Upper lobe of left lung (tissue), 6 donors: ENCODE results near the gene CABLES1. TPM values are rescaled to one million over a fixed set of nuclear protein-coding genes. Genes with fewer than 3 reads are reported as not detected.

ENCODE experiments used
- ATAC-seq, 2 donors: fragments of 200-7000 bp; cut with Tn5 transposase; one replicate each; pipeline ENCODE4 v1.9.1; 2022; ENCODE audit warnings: mild to moderate bottlenecking in 2 of 2, moderate library complexity in 2 of 2; ENCODE audit not compliant: low FRiP score in 2 of 2
- DNase-seq, 2 donors: peaks; one replicate each; pipeline ENCODE4 v3.0.0-alpha.2; 2019 to 2020
- H3K27ac ChIP-seq, 4 donors: fragments of 200-600 bp; sonication (generic); one replicate each; pipeline ENCODE4 v1.5.1; 2016 to 2019
- H3K27me3 ChIP-seq, 4 donors: fragments of 200-600 bp; sonication (generic); one replicate each; pipeline ENCODE4 v1.5.1; 2017 to 2019
- H3K36me3 ChIP-seq, 4 donors: fragments of 200-600 bp; sonication (generic); one replicate each; pipeline ENCODE4 v1.5.1; 2016 to 2019
- H3K4me1 ChIP-seq, 4 donors: fragments of 200-600 bp; sonication (generic); one replicate each; pipeline ENCODE4 v1.5.1; 2018 to 2019
- H3K4me3 ChIP-seq, 4 donors: fragments of 200-600 bp; sonication (generic); one replicate each; pipeline ENCODE4 v1.5.1; 2017 to 2019; ENCODE audit warnings: mild to moderate bottlenecking in 2 of 4, moderate library complexity in 1 of 4
- H3K9me3 ChIP-seq, 4 donors: fragments of 200-600 bp; sonication (generic); one replicate each; pipeline ENCODE4 v1.5.1; 2018 to 2019
- CTCF ChIP-seq, 6 experiments: fragments of 450-650 bp in 4 of 6; fragments of 200-600 bp in 2 of 6; sonication (generic) in 2 of 6; IDR thresholded peaks; one replicate each; pipeline ENCODE4 v1.5.1; 2016 to 2019; ENCODE audit warnings: antibody characterized with exemption in 6 of 6
- EP300 ChIP-seq, 4 donors: sonication (generic); formaldehyde crosslinking; IDR thresholded peaks; one replicate each; pipeline ENCODE4 v1.5.1; 2017; ENCODE audit warnings: antibody characterized with exemption in 4 of 4, control low read depth in 2 of 4
- POLR2A ChIP-seq, 4 donors: fragments of 450-650 bp; IDR thresholded peaks; one replicate each; pipeline ENCODE4 v1.5.1; 2016 to 2017; ENCODE audit warnings: antibody characterized with exemption in 4 of 4, mild to moderate bottlenecking in 2 of 4
- POLR2AphosphoS5 ChIP-seq, 2 donors: sonication (generic); formaldehyde crosslinking; IDR thresholded peaks; one replicate each; pipeline ENCODE4 v1.5.1; 2017; ENCODE audit warnings: antibody characterized with exemption in 2 of 2
- WGBS, 2 donors: methylation state at CpG; one replicate each; pipeline ENCODE4 v1.1.5; 2017 to 2018; 5-methylcytosine and 5-hydroxymethylcytosine counted together
- total RNA-seq, 6 donors: library from RNA; depleted of rRNA in 4 of 6; stranded (reverse); fragments of >200 nt in 4 of 6; gene quantifications; one replicate each; pipeline versions ENCODE4 v1.1.0 to v1.2.1, GENCODE V29; 2016 to 2021
- donor health status: DM: no; HTN: no; CAD: no; lungs with moderate emphysema.
- donor health status: DM: no; HTN: yes; CAD: no; lungs with severe emphysema.

CABLES1 gene
- total RNA-seq, 6 donors from 2014 or later, result 24.6 to 63.9 (median 40.9) TPM

GRCh38 chr18:23162473-23162872 is 27.2 kb downstream of the CABLES1 start:
- DNase-seq (no peak), ATAC-seq (no peak)
- H3K4me1 ChIP-seq, result no peaks in the 10 kb centered on the region
- no peaks in the 10 kb centered on the region for H3K9me3 ChIP-seq
- no peaks in the 10 kb centered on the region for H3K36me3 ChIP-seq
- no peak overlapping the region for H3K4me3 ChIP-seq
- TF ChIP-seq CTCF (IDR thresholded peaks at IDR 0.05) (no peak), POLR2AphosphoS5 (IDR thresholded peaks at IDR 0.05) (no peak), POLR2A (IDR thresholded peaks at IDR 0.05) (no peak)
- no peak overlapping the region for H3K27ac ChIP-seq
- no peaks in the 10 kb centered on the region for H3K27me3 ChIP-seq
- WGBS, 2 donors, result 84 to 88% methylated on average over 6 of the region's 6 CpGs

- DNase-seq, result no peak
- Histone ChIP-seq H3K4me3 (no peak overlapping the region), H3K9me3 (no peaks in the 10 kb centered on the region), H3K4me1 (no peaks in the 10 kb centered on the region), H3K36me3 (no peaks in the 10 kb centered on the region), H3K27me3 (no peaks in the 10 kb centered on the region), H3K27ac (no peak overlapping the region)
- no peak for ATAC-seq
- 82 to 87% methylated on average over 11 of the region's 11 CpGs for WGBS, 2 donors
- no peak for TF ChIP-seq EP300 (IDR thresholded peaks at IDR 0.05)
- TF ChIP-seq POLR2A (IDR thresholded peaks at IDR 0.05), result no peak
- no peak for TF ChIP-seq POLR2AphosphoS5 (IDR thresholded peaks at IDR 0.05)
- no peak for TF ChIP-seq CTCF (IDR thresholded peaks at IDR 0.05)
These were observed 28.7 kb downstream of the CABLES1 start for GRCh38 chr18:23163786-23164533.

- TF ChIP-seq POLR2A (IDR thresholded peaks at IDR 0.05) (no peak), EP300 (IDR thresholded peaks at IDR 0.05) (no peak), POLR2AphosphoS5 (IDR thresholded peaks at IDR 0.05) (no peak), CTCF (IDR thresholded peaks at IDR 0.05) (no peak)
- Histone ChIP-seq H3K27me3 (no peaks in the 10 kb centered on the region), H3K27ac (no peak overlapping the region), H3K9me3 (no peaks in the 10 kb centered on the region), H3K36me3 (no peaks in the 10 kb centered on the region), H3K4me3 (no peak overlapping the region), H3K4me1 (peaks cover 0 to 2% (median 0%) of the 10 kb centered on the region in 4 donors)
- DNase-seq (no peak), ATAC-seq (no peak)
- 93 to 95% methylated on average over 9 of the region's 9 CpGs for WGBS, 2 donors
These were observed 30.2 kb downstream of the CABLES1 start for GRCh38 chr18:23165271-23166068.

GRCh38 chr18:23166891-23167541 is 31.7 kb downstream of the CABLES1 start:
- no peak for ATAC-seq
- no peak overlapping the region for H3K4me3 ChIP-seq

More at GRCh38 chr18:23166891-23167541, 31.7 kb downstream of the CABLES1 start:
- TF ChIP-seq POLR2A (IDR thresholded peaks at IDR 0.05) (no peak), CTCF (IDR thresholded peaks at IDR 0.05) (no peak), POLR2AphosphoS5 (IDR thresholded peaks at IDR 0.05) (no peak), EP300 (IDR thresholded peaks at IDR 0.05) (no peak)
- H3K27ac ChIP-seq, result no peak overlapping the region
- no peaks in the 10 kb centered on the region for H3K36me3 ChIP-seq
- no peaks in the 10 kb centered on the region for H3K9me3 ChIP-seq
- no peak for DNase-seq
- no peaks in the 10 kb centered on the region for H3K27me3 ChIP-seq
- peaks cover 0 to 3% (median 0%) of the 10 kb centered on the region in 4 donors for H3K4me1 ChIP-seq
- WGBS, 2 donors, result 62% methylated on average over 7 of the region's 7 CpGs
